Neural cell (in vitro differentiated cells): ENCODE results near the gene GALK2. TPM values are rescaled to one million over a fixed set of nuclear protein-coding genes. Genes with fewer than 3 reads are reported as not detected.

Experiments
- H2AFZ ChIP-seq: fragments of 200-600, 300-800 bp; sonication (generic), shearing (Covaris generic); 2 replicates; pipeline ENCODE4 v1.6.0; 2014; ENCODE audit warnings: low read depth, mild to moderate bottlenecking, antibody characterized with exemption, low read length, moderate library complexity
- H3F3A ChIP-seq: fragments of 200-600 bp; shearing (Covaris generic); 2 replicates; pipeline ENCODE4 v1.6.1; 2016; ENCODE audit warnings: mild to moderate bottlenecking, moderate library complexity, mixed read lengths, antibody characterized with exemption, low read length; ENCODE audit not compliant: insufficient read depth, poor library complexity, severe bottlenecking
- H3K27ac ChIP-seq: fragments of 200-600, 300-800 bp; sonication (generic), shearing (Covaris generic); 2 replicates; pipeline ENCODE4 v1.5.1; 2014; ENCODE audit warnings: mild to moderate bottlenecking, low read length, moderate library complexity
- H3K27me3 ChIP-seq: fragments of 300-800, 200-600 bp; sonication (generic), shearing (Covaris generic); 2 replicates; pipeline ENCODE4 v1.6.0; 2014; ENCODE audit warnings: mild to moderate bottlenecking, low read depth, low read length, moderate library complexity; ENCODE audit not compliant: insufficient read depth
- H3K36me3 ChIP-seq: fragments of 300-800, 200-600 bp; sonication (generic), shearing (Covaris generic); 2 replicates; pipeline ENCODE4 v1.5.1; 2014; ENCODE audit warnings: mild to moderate bottlenecking, antibody characterized with exemption, low read length, moderate library complexity; ENCODE audit not compliant: insufficient read depth
- H3K4me2 ChIP-seq: fragments of 300-800, 200-600 bp; sonication (generic), shearing (Covaris generic); 2 replicates; pipeline ENCODE4 v1.6.0; 2014; ENCODE audit warnings: mild to moderate bottlenecking, low read length
- H3K4me3 ChIP-seq: fragments of 300-800, 200-600 bp; sonication (generic), shearing (Covaris generic); 2 replicates; pipeline ENCODE4 v1.5.1; 2014; ENCODE audit warnings: mild to moderate bottlenecking, low read length, moderate library complexity
- H3K79me2 ChIP-seq: fragments of 200-600 bp; shearing (Covaris generic); replicated peaks from 2 replicates; pipeline ENCODE4 v1.6.0; 2014; ENCODE audit warnings: mild to moderate bottlenecking, low read length, moderate library complexity; ENCODE audit not compliant: insufficient read depth
- H3K9ac ChIP-seq: fragments of 300-800, 200-600 bp; sonication (generic), shearing (Covaris generic); 2 replicates; pipeline ENCODE4 v1.6.1; 2016; ENCODE audit warnings: mild to moderate bottlenecking, low read length, mixed read lengths
- H3K9me2 ChIP-seq: fragments of 200-600 bp; shearing (Covaris generic); 2 replicates; pipeline ENCODE4 v1.6.1; 2016; ENCODE audit warnings: mild to moderate bottlenecking, low read length, mixed read lengths; ENCODE audit not compliant: insufficient read depth
- H3K9me3 ChIP-seq: fragments of 200-600, 300-800 bp; sonication (generic), shearing (Covaris generic); 2 replicates; pipeline ENCODE4 v1.6.1; 2016; ENCODE audit warnings: mild to moderate bottlenecking, mixed run types, low read length, moderate library complexity, mixed read lengths
- H4K20me1 ChIP-seq: fragments of 200-600 bp; shearing (Covaris generic); 2 replicates; pipeline ENCODE4 v1.6.1; 2016; ENCODE audit warnings: mild to moderate bottlenecking, mixed run types; ENCODE audit not compliant: insufficient read depth
- EP300 ChIP-seq: fragments of 450-650 bp; conservative IDR thresholded peaks from 2 replicates; pipeline ENCODE4 v1.6.1; 2014; ENCODE audit warnings: antibody characterized with exemption, mild to moderate bottlenecking, moderate library complexity; ENCODE audit not compliant: poor library complexity, severe bottlenecking
- EZH2 ChIP-seq: fragments of 200-600, 300-800 bp; shearing (Covaris generic), sonication (generic); IDR thresholded peaks from 2 replicates; pipeline ENCODE4 v1.6.1; 2014; ENCODE audit warnings: antibody characterized with exemption, low read length, borderline replicate concordance, mild to moderate bottlenecking; ENCODE audit not compliant: insufficient read depth, poor library complexity, severe bottlenecking
- MXI1 ChIP-seq: fragments of 450-650 bp; conservative IDR thresholded peaks from 2 replicates; pipeline ENCODE4 v1.6.1; 2014; ENCODE audit warnings: antibody characterized with exemption, mild to moderate bottlenecking; ENCODE audit not compliant: poor library complexity, severe bottlenecking
- POLR2AphosphoS5 ChIP-seq: IDR thresholded peaks from 2 replicates; pipeline ENCODE4 v1.6.1; 2012
- RAD21 ChIP-seq: fragments of 450-650 bp; conservative IDR thresholded peaks from 2 replicates; pipeline ENCODE4 v1.6.1; 2014; ENCODE audit warnings: antibody characterized with exemption, mild to moderate bottlenecking, moderate library complexity
- REST ChIP-seq: IDR thresholded peaks from 2 replicates; pipeline ENCODE4 v1.6.1; 2012; ENCODE audit warnings: borderline replicate concordance
- SMC3 ChIP-seq: fragments of 450-650 bp; conservative IDR thresholded peaks from 2 replicates; pipeline ENCODE4 v1.6.1; 2014; ENCODE audit warnings: antibody characterized with exemption, mild to moderate bottlenecking, moderate library complexity; ENCODE audit not compliant: poor library complexity
- TAF1 ChIP-seq: IDR thresholded peaks from 2 replicates; pipeline ENCODE4 v1.6.1; 2012; ENCODE audit warnings: low read depth
- polyA plus RNA-seq: library from polyadenylated mRNA; depleted of rRNA; stranded (reverse); fragments of >200 nt; gene quantifications from 2 replicates; pipeline ENCODE4 v1.2.3, GENCODE V29; 2014
- TF ChIP-seq, protein P1 (sequence below): fragments of 450-650 bp; IDR thresholded peaks from 2 replicates; pipeline ENCODE4 v1.5.1; 2014; ENCODE audit warnings: antibody characterized with exemption, mild to moderate bottlenecking, moderate library complexity; ENCODE audit not compliant: poor library complexity, severe bottlenecking

The GALK2 gene
- polyA plus RNA-seq, 1 donor from 2014 or later, result 26.3 TPM

DNA sequence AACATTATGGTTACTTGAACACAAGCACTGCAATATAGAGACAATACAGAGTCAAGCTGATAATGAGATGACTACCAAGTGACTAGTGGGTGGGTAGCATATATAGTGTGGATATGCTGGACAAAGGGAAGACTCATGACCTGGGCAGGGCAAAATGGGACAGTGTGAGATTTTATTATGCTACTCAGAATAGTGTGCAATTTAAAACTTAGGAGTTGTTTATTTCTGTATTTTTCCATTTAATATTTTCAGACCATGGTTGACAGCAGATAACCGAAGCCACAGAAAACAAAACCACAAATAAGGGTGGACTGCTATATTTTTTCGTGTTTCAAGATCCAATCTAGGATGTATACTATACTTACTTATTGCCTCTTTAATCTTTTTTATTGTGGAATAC is 19.6 kb downstream of the GALK2 start:
- Histone ChIP-seq H3F3A (no peaks in the 10 kb centered on the region), H3K4me2 (no peak overlapping the region), H3K4me3 (no peak overlapping the region), H3K27ac (no peak overlapping the region), H3K9me3 (no peaks in the 10 kb centered on the region), H2AFZ (no peak overlapping the region), H3K9ac (no peak overlapping the region), H3K27me3 (no peaks in the 10 kb centered on the region), H3K79me2 (no peaks in the 10 kb centered on the region), H3K9me2 (no peaks in the 10 kb centered on the region), H4K20me1 (no peaks in the 10 kb centered on the region), H3K36me3 (no peaks in the 10 kb centered on the region)
- no peak for TF ChIP-seq MXI1
- no peak for TF ChIP-seq EZH2
- TF ChIP-seq EP300, result no peak
- no peak for TF ChIP-seq TAF1
- TF ChIP-seq, protein P1, sequence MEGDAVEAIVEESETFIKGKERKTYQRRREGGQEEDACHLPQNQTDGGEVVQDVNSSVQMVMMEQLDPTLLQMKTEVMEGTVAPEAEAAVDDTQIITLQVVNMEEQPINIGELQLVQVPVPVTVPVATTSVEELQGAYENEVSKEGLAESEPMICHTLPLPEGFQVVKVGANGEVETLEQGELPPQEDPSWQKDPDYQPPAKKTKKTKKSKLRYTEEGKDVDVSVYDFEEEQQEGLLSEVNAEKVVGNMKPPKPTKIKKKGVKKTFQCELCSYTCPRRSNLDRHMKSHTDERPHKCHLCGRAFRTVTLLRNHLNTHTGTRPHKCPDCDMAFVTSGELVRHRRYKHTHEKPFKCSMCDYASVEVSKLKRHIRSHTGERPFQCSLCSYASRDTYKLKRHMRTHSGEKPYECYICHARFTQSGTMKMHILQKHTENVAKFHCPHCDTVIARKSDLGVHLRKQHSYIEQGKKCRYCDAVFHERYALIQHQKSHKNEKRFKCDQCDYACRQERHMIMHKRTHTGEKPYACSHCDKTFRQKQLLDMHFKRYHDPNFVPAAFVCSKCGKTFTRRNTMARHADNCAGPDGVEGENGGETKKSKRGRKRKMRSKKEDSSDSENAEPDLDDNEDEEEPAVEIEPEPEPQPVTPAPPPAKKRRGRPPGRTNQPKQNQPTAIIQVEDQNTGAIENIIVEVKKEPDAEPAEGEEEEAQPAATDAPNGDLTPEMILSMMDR, result no peak
- TF ChIP-seq REST, result no peak
- TF ChIP-seq POLR2AphosphoS5, result no peak
- no peak for TF ChIP-seq SMC3
- no peak for TF ChIP-seq RAD21

GRCh38 chr15:49190586-49190985 is 20.5 kb downstream of the GALK2 start:
- Histone ChIP-seq H3K36me3 (no peaks in the 10 kb centered on the region), H3K4me3 (no peak overlapping the region), H3K9me3 (no peaks in the 10 kb centered on the region), H3K9ac (no peak overlapping the region), H3K9me2 (no peaks in the 10 kb centered on the region), H3K4me2 (no peak overlapping the region), H3K27ac (no peak overlapping the region), H3F3A (no peaks in the 10 kb centered on the region), H3K79me2 (no peaks in the 10 kb centered on the region), H4K20me1 (no peaks in the 10 kb centered on the region), H2AFZ (no peak overlapping the region), H3K27me3 (no peaks in the 10 kb centered on the region)
- TF ChIP-seq REST (no peak), MXI1 (no peak), EZH2 (no peak), TAF1 (no peak), RAD21 (no peak), POLR2AphosphoS5 (no peak), EP300 (no peak), SMC3 (no peak)
- TF ChIP-seq, protein P1, result no peak
